ENCODE data around the gene TJP2. TPM values are rescaled to one million over a fixed set of nuclear protein-coding genes. Genes with fewer than 3 reads are reported as not detected.

TJP2 gene
- total and polyA plus RNA-seq, 2 of the 4 experiments (the other 2 are of a cell fraction) = 38.3 to 49.3 TPM

- H4K5ac ChIP-seq (ENCODE audit: low read depth, low read length) = no peak overlapping the region
- ChIA-PET CTCF (no interaction called here), POLR2A (ENCODE audit: unreplicated experiment) (no interaction called here)
- no peak for DNase-seq
- H3K9me1 ChIP-seq (ENCODE audit: insufficient read depth, low read length) = no peaks in the 10 kb centered on the region
- H3K36me3 ChIP-seq (ENCODE audit: control insufficient read depth, insufficient read depth, low read length) = no peaks in the 10 kb centered on the region
- no peak for ATAC-seq (ENCODE audit: low read depth)
- no peak for TF ChIP-seq RAD21 (IDR thresholded peaks at IDR 0.05; ENCODE audit: low read length)
- no peak for TF ChIP-seq ELK1 (IDR thresholded peaks at IDR 0.05; ENCODE audit: borderline replicate concordance, low read depth, low read length)
- TF ChIP-seq POLR2A (IDR thresholded peaks at IDR 0.05; ENCODE audit: low read depth, low read length) = no peak
- TF ChIP-seq MXI1 (IDR thresholded peaks at IDR 0.05; ENCODE audit: borderline replicate concordance, low read depth, low read length) = no peak
- TF ChIP-seq CEBPB (IDR thresholded peaks at IDR 0.05; ENCODE audit: low read depth, low read length) = no peak
- TF ChIP-seq MAFK (IDR thresholded peaks at IDR 0.05; ENCODE audit: low read depth, low read length) = no peak
- TF ChIP-seq CHD1 (IDR thresholded peaks at IDR 0.05; ENCODE audit: low read depth, low read length) = no peak
- TF ChIP-seq FOS (IDR thresholded peaks at IDR 0.05; ENCODE audit: low read depth, low read length) = no peak
- TF ChIP-seq MAZ (IDR thresholded peaks at IDR 0.05; ENCODE audit: borderline replicate concordance, low read depth, low read length) = no peak
- no peak for TF ChIP-seq BHLHE40 (IDR thresholded peaks at IDR 0.05; ENCODE audit: low read depth, low read length)
- TF ChIP-seq NFE2L2 (IDR thresholded peaks at IDR 0.05; ENCODE audit: low read depth, low read length) = no peak
- no peak for TF ChIP-seq USF2 (IDR thresholded peaks at IDR 0.05; ENCODE audit: low read depth, low read length)
- no peak for TF ChIP-seq SMC3 (IDR thresholded peaks at IDR 0.05; ENCODE audit: low read depth, low read length)
- TF ChIP-seq RFX5 (IDR thresholded peaks at IDR 0.05; ENCODE audit: low read depth, low read length) = no peak
- TF ChIP-seq, protein P1, sequence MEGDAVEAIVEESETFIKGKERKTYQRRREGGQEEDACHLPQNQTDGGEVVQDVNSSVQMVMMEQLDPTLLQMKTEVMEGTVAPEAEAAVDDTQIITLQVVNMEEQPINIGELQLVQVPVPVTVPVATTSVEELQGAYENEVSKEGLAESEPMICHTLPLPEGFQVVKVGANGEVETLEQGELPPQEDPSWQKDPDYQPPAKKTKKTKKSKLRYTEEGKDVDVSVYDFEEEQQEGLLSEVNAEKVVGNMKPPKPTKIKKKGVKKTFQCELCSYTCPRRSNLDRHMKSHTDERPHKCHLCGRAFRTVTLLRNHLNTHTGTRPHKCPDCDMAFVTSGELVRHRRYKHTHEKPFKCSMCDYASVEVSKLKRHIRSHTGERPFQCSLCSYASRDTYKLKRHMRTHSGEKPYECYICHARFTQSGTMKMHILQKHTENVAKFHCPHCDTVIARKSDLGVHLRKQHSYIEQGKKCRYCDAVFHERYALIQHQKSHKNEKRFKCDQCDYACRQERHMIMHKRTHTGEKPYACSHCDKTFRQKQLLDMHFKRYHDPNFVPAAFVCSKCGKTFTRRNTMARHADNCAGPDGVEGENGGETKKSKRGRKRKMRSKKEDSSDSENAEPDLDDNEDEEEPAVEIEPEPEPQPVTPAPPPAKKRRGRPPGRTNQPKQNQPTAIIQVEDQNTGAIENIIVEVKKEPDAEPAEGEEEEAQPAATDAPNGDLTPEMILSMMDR (conservative IDR thresholded peaks at IDR 0.05; ENCODE audit: low read depth, low read length) = no peak
- TF ChIP-seq RCOR1 (IDR thresholded peaks at IDR 0.05; ENCODE audit: insufficient replicate concordance, low read length) = no peak
- no TSS peak for BruUV-seq (replicated peaks)
- H3K79me1 ChIP-seq (ENCODE audit: low read depth in 1 of 2, low read length in 2 of 2) = peaks cover 0 to 21% of the 10 kb centered on the region in 2 experiments; a peak in 2 of 4 replicates
- H2AK9ac ChIP-seq (replicated peaks; ENCODE audit: low read depth, low read length, poor library complexity) = no peak overlapping the region
- no peak overlapping the region for H4K8ac ChIP-seq (ENCODE audit: low read depth in 2 of 2, low read length in 2 of 2)
- dilution Hi-C loops (cut with HindIII; ENCODE audit: low sequenced_read_pairs, unreplicated experiment) (no loop called here), in situ Hi-C loops (cut with MboI; ENCODE audit: low sequenced_read_pairs) (no loop called here), intact Hi-C loops (cut with micrococcal nuclease) (no loop called here)
- no peak overlapping the region for H4K91ac ChIP-seq (ENCODE audit: insufficient read depth, low read depth, low read length)
- no peak overlapping the region for H2BK120ac ChIP-seq (ENCODE audit: low read depth, low read length)
- H3K14ac ChIP-seq (replicated peaks; ENCODE audit: low read depth, low read length) = no peak overlapping the region
- no peaks in the 10 kb centered on the region for H4K20me1 ChIP-seq (ENCODE audit: insufficient read depth, low read length)
- no CpG with 5 or more reads among the region's 7 CpGs for WGBS, 2 experiments (ENCODE audit: extremely low coverage in 2 of 2, insufficient read length in 1 of 2)
- H3K27me3 ChIP-seq (ENCODE audit: control insufficient read depth, insufficient read depth, low read length) = no peaks in the 10 kb centered on the region
- H2AFZ ChIP-seq (replicated peaks; ENCODE audit: low read length, poor library complexity) = no peak overlapping the region
- no peaks in the 10 kb centered on the region for H3K4me1 ChIP-seq (ENCODE audit: control insufficient read depth, insufficient read depth, low read length)
- H3K4me3 ChIP-seq (ENCODE audit: insufficient read depth, low read depth, low read length) = no peak overlapping the region
- no peak overlapping the region for H3K27ac ChIP-seq (ENCODE audit: insufficient read depth, low read length)
- no peaks in the 10 kb centered on the region for H3K9me3 ChIP-seq (ENCODE audit: control insufficient read depth, insufficient read depth, low read length)
- no peak overlapping the region for H3K4ac ChIP-seq (ENCODE audit: low read depth, low read length)
- no peak overlapping the region for H3K56ac ChIP-seq (ENCODE audit: extremely low read depth, insufficient read depth, low read length)
- no peak overlapping the region for H2AK5ac ChIP-seq (ENCODE audit: low read depth, low read length)
- no peak overlapping the region for H2BK5ac ChIP-seq (ENCODE audit: low read depth, low read length, poor library complexity, severe bottlenecking)
- H3K23ac ChIP-seq (ENCODE audit: low read depth, low read length) = no peak overlapping the region
- no peak overlapping the region for H2BK20ac ChIP-seq (ENCODE audit: low read depth, low read length)
- H3K4me2 ChIP-seq (ENCODE audit: low read depth, low read length) = no peak overlapping the region
- no peak overlapping the region for H3K9ac ChIP-seq (ENCODE audit: low read depth, low read length)
- no peak overlapping the region for H3K18ac ChIP-seq (ENCODE audit: low read depth, low read length)
- H2BK15ac ChIP-seq (ENCODE audit: low read depth, low read length) = no peak overlapping the region
Measured at GRCh38 chr9:69151506-69151905, 22.6 kb upstream of the TJP2 start.
